H9 (cell line): ENCODE data around the gene TNK2. TPM values are rescaled to one million over a fixed set of nuclear protein-coding genes. Genes with fewer than 3 reads are reported as not detected.
"Not testable (repeated sequence)": the region's sequence is repeated elsewhere in the genome, so short reads cannot be mapped to it uniquely, and the experiment has no call there.

ENCODE experiments used
- DNase-seq: peaks from one replicate; pipeline ENCODE4 v3.0.0-alpha.2; 2017
- H2AFZ ChIP-seq: one replicate; pipeline ENCODE4 v1.6.1; 2013; ENCODE audit warnings: mild to moderate bottlenecking, low read length, control low read depth, moderate library complexity
- H2AK5ac ChIP-seq: 2 replicates; pipeline ENCODE4 v1.6.1; 2013; ENCODE audit warnings: low read length, control low read depth, mixed read lengths; ENCODE audit not compliant: insufficient read length
- H2BK120ac ChIP-seq: one replicate; pipeline ENCODE4 v1.6.1; 2013; ENCODE audit warnings: low read depth, mild to moderate bottlenecking, low read length, control low read depth, inconsistent platforms; ENCODE audit not compliant: poor library complexity, severe bottlenecking
- H2BK12ac ChIP-seq: 2 replicates; pipeline ENCODE4 v1.6.1; 2013; ENCODE audit warnings: low read length, control low read depth, mixed read lengths, low read depth; ENCODE audit not compliant: insufficient read length
- H2BK15ac ChIP-seq: 2 replicates; pipeline ENCODE4 v1.6.1; 2013; ENCODE audit warnings: low read depth, low read length, control low read depth
- H2BK20ac ChIP-seq: one replicate; pipeline ENCODE4 v1.6.1; 2013; ENCODE audit warnings: low read depth, mild to moderate bottlenecking, low read length, control low read depth, inconsistent platforms; ENCODE audit not compliant: poor library complexity, severe bottlenecking
- H2BK5ac ChIP-seq: 2 replicates; pipeline ENCODE4 v1.6.1; 2013; ENCODE audit warnings: low read length, control low read depth, mixed read lengths; ENCODE audit not compliant: insufficient read length
- H3K14ac ChIP-seq: 2 replicates; pipeline ENCODE4 v1.6.1; 2013; ENCODE audit warnings: low read length, control low read depth; ENCODE audit not compliant: insufficient read depth
- H3K18ac ChIP-seq: 2 replicates; pipeline ENCODE4 v1.6.1; 2013; ENCODE audit warnings: low read depth, mild to moderate bottlenecking, mixed read lengths, low read length, control low read depth; ENCODE audit not compliant: insufficient read length
- H3K23ac ChIP-seq: 2 replicates; pipeline ENCODE4 v1.6.1; 2013; ENCODE audit warnings: low read length, control low read depth, mixed read lengths, low read depth; ENCODE audit not compliant: insufficient read length
- H3K23me2 ChIP-seq: 2 replicates; pipeline ENCODE4 v1.6.1; 2013; ENCODE audit warnings: low read depth, mild to moderate bottlenecking, mixed read lengths, low read length, control low read depth; ENCODE audit not compliant: insufficient read length, poor library complexity, severe bottlenecking
- H3K27ac ChIP-seq: 2 replicates; pipeline ENCODE4 v1.5.1; 2013; ENCODE audit warnings: low read length, control low read depth, mixed read lengths, low read depth; ENCODE audit not compliant: insufficient read length
- H3K27me3 ChIP-seq: 2 replicates; pipeline ENCODE4 v1.6.1; 2013; ENCODE audit warnings: low read length, control low read depth, inconsistent platforms; ENCODE audit not compliant: insufficient read depth
- H3K4ac ChIP-seq: 2 replicates; pipeline ENCODE4 v1.6.1; 2013; ENCODE audit warnings: low read depth, mild to moderate bottlenecking, control low read depth, inconsistent platforms, low read length, moderate library complexity
- H3K4me1 ChIP-seq: 2 replicates; pipeline ENCODE4 v1.6.1; 2013; ENCODE audit warnings: low read length, control low read depth, inconsistent platforms; ENCODE audit not compliant: insufficient read depth
- H3K4me2 ChIP-seq: 2 replicates; pipeline ENCODE4 v1.6.1; 2013; ENCODE audit warnings: low read length, control low read depth, mixed read lengths; ENCODE audit not compliant: insufficient read length, insufficient read depth
- H3K56ac ChIP-seq: 2 replicates; pipeline ENCODE4 v1.6.1; 2013; ENCODE audit warnings: low read depth, mild to moderate bottlenecking, mixed read lengths, low read length, control low read depth; ENCODE audit not compliant: insufficient read length
- H3K79me1 ChIP-seq: 2 replicates; pipeline ENCODE4 v1.6.1; 2013; ENCODE audit warnings: low read depth, mild to moderate bottlenecking, moderate library complexity, low read length, control low read depth, inconsistent platforms; ENCODE audit not compliant: insufficient read depth, poor library complexity, severe bottlenecking
- H3K79me2 ChIP-seq: 2 replicates; pipeline ENCODE4 v1.6.1; 2013; ENCODE audit warnings: low read length, control low read depth, inconsistent platforms; ENCODE audit not compliant: insufficient read depth
- H3K9ac ChIP-seq: 2 replicates; pipeline ENCODE4 v1.6.1; 2013; ENCODE audit warnings: low read length, control low read depth, mixed read lengths; ENCODE audit not compliant: insufficient read length; ENCODE audit errors: extremely low read depth
- H3K9me3 ChIP-seq: one replicate; pipeline ENCODE4 v1.6.1; 2013; ENCODE audit warnings: low read depth, low read length, inconsistent platforms; ENCODE audit not compliant: control insufficient read depth
- H3T11ph ChIP-seq: one replicate; pipeline ENCODE4 v1.6.1; 2013; ENCODE audit warnings: mild to moderate bottlenecking, low read length, control low read depth, inconsistent platforms
- H4K20me1 ChIP-seq: one replicate; pipeline ENCODE4 v1.6.1; 2013; ENCODE audit not compliant: control insufficient read depth, insufficient read length, insufficient read depth
- H4K5ac ChIP-seq: 2 replicates; pipeline ENCODE4 v1.6.1; 2013; ENCODE audit warnings: low read depth, mild to moderate bottlenecking, mixed read lengths, low read length, control low read depth; ENCODE audit not compliant: insufficient read length
- H4K8ac ChIP-seq: replicated peaks from 2 replicates; pipeline ENCODE4 v1.6.1; 2013; ENCODE audit warnings: low read length, control low read depth, mixed read lengths, low read depth; ENCODE audit not compliant: insufficient read length
- H4K91ac ChIP-seq: 2 replicates; pipeline ENCODE4 v1.6.1; 2013; ENCODE audit warnings: low read depth, mild to moderate bottlenecking, moderate library complexity, mixed read lengths, low read length, control low read depth; ENCODE audit not compliant: insufficient read length
- H3K27ac Mint-ChIP-seq, 3 experiments: 2 replicates in 2 of 3; 3 replicates in 1 of 3; pipeline ENCODE4 v1.8.0; 2020 to 2021; ENCODE audit warnings: mixed read lengths in 3 of 3, mild to moderate bottlenecking in 1 of 3, moderate library complexity in 1 of 3
- H3K27me3 Mint-ChIP-seq: 2 replicates; pipeline ENCODE4 v1.8.0; 2021; ENCODE audit warnings: low read depth, mild to moderate bottlenecking, moderate library complexity, mixed read lengths
- H3K36me3 Mint-ChIP-seq, 3 experiments: 2 replicates in 2 of 3; 3 replicates in 1 of 3; pipeline ENCODE4 v1.8.0; 2020 to 2021; ENCODE audit warnings: low read depth in 3 of 3, mixed read lengths in 3 of 3; ENCODE audit not compliant: insufficient read depth in 1 of 3
- H3K4me1 Mint-ChIP-seq, 2 experiments: 2 replicates each; pipeline ENCODE4 v1.8.0; 2020; ENCODE audit warnings: mixed read lengths in 2 of 2
- H3K4me3 Mint-ChIP-seq, 2 experiments: 2 replicates in 1 of 2; 3 replicates in 1 of 2; pipeline ENCODE4 v1.8.0; 2020 to 2021; ENCODE audit warnings: mild to moderate bottlenecking in 2 of 2, mixed read lengths in 2 of 2, moderate library complexity in 1 of 2
- H3K9me3 Mint-ChIP-seq, 2 experiments: 2 replicates in 1 of 2; 3 replicates in 1 of 2; pipeline ENCODE4 v1.8.0; 2020; ENCODE audit warnings: mild to moderate bottlenecking in 2 of 2, mixed read lengths in 2 of 2, moderate library complexity in 1 of 2
- WGBS: extraction: QIAGEN DNeasy Blood & Tissue Kit; methylation state at CpG from one replicate; pipeline ENCODE4 v1.1.7; 2013; ENCODE audit warnings: missing lambda C conversion rate, low lambda C conversion rate, mixed read lengths; ENCODE audit not compliant: insufficient read length; ENCODE audit errors: extremely low coverage; 5-methylcytosine and 5-hydroxymethylcytosine counted together
- total RNA-seq: library from RNA; stranded (reverse); gene quantifications from 2 replicates; pipeline ENCODE4 v1.2.1, GENCODE V29; 2021

Gene TNK2
- total RNA-seq, 1 experiment from 2014 or later, result 34.5 TPM

GRCh38 chr3:195946910-195947699 is 38.8 kb upstream of the TNK2 start:
- no CpG with 5 or more reads among the region's 20 CpGs for WGBS
- not testable (repeated sequence) for H4K5ac ChIP-seq, H3K4me1 ChIP-seq

GRCh38 chr3:195941265-195941815 is 33.0 kb upstream of the TNK2 start:
- not testable (repeated sequence) for H3K9ac ChIP-seq, H3K4me2 ChIP-seq, H3K9me3 ChIP-seq, H3K56ac ChIP-seq, H3K14ac ChIP-seq, H2BK120ac ChIP-seq, H2BK15ac ChIP-seq, H3K4me1 Mint-ChIP-seq, H2BK12ac ChIP-seq, H2AK5ac ChIP-seq, H3T11ph ChIP-seq, H3K79me1 ChIP-seq, DNase-seq, H4K5ac ChIP-seq, H3K27ac Mint-ChIP-seq, H2BK20ac ChIP-seq, H3K4me3 Mint-ChIP-seq, H4K20me1 ChIP-seq, H3K4me1 ChIP-seq, H3K4ac ChIP-seq, H2AFZ ChIP-seq, H3K27ac ChIP-seq, H3K23me2 ChIP-seq, H4K8ac ChIP-seq, H4K91ac ChIP-seq, H3K18ac ChIP-seq, H3K79me2 ChIP-seq, H2BK5ac ChIP-seq, H3K27me3 ChIP-seq, H3K23ac ChIP-seq
- Mint-ChIP-seq H3K27me3 (peaks cover 11% of the 10 kb centered on the region), H3K36me3 (peaks cover 59 to 67% (median 64%) of the 10 kb centered on the region in 3 experiments), H3K9me3 (peaks cover 34 to 40% of the 10 kb centered on the region in 2 experiments)
- no CpG with 5 or more reads among the region's 27 CpGs for WGBS

More at GRCh38 chr3:195946910-195947699, 38.8 kb upstream of the TNK2 start:
- H3K9me3 ChIP-seq, H3K4ac ChIP-seq, H3K9ac ChIP-seq, H3K27ac ChIP-seq, H3K56ac ChIP-seq, H3K23me2 ChIP-seq, H4K91ac ChIP-seq, H3K4me2 ChIP-seq, H4K20me1 ChIP-seq, DNase-seq, H3K4me1 Mint-ChIP-seq, H2BK120ac ChIP-seq, H3K18ac ChIP-seq, H3K23ac ChIP-seq, H2BK15ac ChIP-seq, H2BK12ac ChIP-seq, H3K4me3 Mint-ChIP-seq, H3T11ph ChIP-seq, H3K27me3 ChIP-seq, H3K14ac ChIP-seq, H3K79me2 ChIP-seq, H3K79me1 ChIP-seq, H3K27ac Mint-ChIP-seq, H2BK20ac ChIP-seq, H2AFZ ChIP-seq, H4K8ac ChIP-seq, H2BK5ac ChIP-seq, H2AK5ac ChIP-seq: not testable (repeated sequence)
- peaks cover 11% of the 10 kb centered on the region for H3K27me3 Mint-ChIP-seq
- H3K36me3 Mint-ChIP-seq, result peaks cover 50 to 59% (median 54%) of the 10 kb centered on the region in 3 experiments
- H3K9me3 Mint-ChIP-seq, result peaks cover 35 to 38% of the 10 kb centered on the region in 2 experiments
